ENCODE data around the gene PRXL2B.
A peak's percentile ranks its signal among the peaks of the same experiment; 100 is the strongest.
"Not testable (repeated sequence)": the region's sequence is repeated elsewhere in the genome, so short reads cannot be mapped to it uniquely, and the experiment has no call there.

The PRXL2B gene

DNA sequence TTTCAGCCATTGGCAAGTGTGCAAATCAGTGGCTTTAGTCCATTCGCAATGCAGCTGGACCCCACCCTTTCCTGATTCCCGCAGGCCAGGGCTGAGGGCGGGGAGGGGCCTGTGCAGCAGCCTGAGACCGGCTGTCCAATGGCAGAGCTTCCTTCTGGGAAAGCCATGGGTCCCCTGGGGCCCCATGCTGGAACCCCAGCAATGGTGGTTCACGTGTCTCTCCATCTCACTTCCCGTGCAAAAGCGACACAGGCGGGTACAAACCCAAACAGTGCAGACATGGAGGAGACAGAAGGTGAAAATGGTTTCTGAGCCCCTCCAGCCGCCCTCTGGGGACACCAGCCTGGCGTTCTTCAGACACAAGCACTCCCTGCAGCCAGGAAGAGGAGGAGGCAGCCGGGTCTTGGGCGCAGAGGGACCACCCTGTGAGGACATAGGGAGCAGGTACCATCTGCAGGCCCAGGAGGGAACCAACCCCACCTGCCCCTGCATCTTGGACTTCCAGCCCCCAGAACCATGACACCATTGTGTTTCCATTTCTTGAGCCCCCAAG, 36.2 kb upstream of the PRXL2B start:
- not testable (repeated sequence) for DNase-seq (ENCODE audit: low read depth)

DNA sequence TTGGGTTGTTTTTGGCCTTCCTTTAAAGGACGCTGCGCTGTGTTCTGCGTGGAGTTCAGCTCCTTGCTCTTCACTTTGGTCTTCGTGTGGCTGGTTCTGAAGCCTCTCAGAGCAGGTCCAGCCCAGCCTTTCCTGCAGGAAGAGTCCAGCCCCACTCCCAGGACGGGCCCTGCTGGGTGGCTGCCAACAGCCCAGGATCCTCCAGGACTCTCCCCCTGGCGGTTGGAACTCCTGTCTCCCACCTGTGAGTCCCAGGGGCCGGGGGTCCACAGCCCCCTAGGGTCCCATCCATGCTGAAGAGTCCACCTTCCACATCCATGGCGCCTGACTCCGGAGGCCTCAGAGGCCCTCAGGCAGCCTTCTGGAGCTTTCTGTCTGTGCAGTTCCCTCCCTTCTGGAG, 35.0 kb upstream of the PRXL2B start:
- not testable (repeated sequence) for DNase-seq (ENCODE audit: low read depth)

DNA sequence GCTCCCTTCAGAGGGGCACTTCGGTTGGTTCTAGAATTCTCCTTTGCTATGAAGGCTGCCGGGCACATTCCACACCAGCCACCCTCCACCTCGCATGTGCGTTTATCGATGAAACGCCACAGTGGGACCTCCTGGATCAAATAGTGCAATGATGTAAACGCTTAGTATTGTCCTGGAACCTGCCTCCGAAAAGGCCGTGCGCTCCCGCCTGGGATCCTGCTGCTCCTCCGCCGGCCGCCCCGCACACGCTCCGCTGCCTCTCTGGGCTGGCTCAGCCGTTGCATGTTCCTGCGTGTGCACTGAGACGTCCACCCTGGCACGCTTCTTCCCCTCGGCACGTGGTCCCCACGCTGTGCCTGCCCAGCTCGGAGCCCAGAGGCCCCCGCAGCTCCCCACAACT, 34.4 kb upstream of the PRXL2B start:
- no peak for DNase-seq (ENCODE audit: low read depth)

DNA sequence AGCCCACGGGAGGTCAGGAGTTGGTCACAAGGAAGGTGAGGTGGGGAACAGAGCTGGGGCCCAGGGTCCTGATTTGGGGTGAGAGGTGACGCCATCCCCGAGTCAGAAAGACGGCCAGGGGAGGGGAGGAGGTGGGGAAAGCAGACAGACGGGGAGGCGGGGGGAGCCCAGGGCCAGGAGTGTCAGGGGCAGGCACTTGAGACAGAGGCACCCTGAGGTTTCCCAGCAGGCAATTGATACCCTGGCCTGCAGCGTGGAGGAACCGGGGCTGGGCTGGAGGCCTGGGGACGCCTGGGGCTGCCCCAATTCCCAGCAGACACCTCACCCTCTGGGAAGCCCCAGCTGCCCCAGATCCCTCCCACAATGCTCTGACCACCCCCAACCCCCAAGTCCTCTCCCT, 33.5 kb upstream of the PRXL2B start:
- not testable (repeated sequence) for DNase-seq (ENCODE audit: low read depth)

DNA sequence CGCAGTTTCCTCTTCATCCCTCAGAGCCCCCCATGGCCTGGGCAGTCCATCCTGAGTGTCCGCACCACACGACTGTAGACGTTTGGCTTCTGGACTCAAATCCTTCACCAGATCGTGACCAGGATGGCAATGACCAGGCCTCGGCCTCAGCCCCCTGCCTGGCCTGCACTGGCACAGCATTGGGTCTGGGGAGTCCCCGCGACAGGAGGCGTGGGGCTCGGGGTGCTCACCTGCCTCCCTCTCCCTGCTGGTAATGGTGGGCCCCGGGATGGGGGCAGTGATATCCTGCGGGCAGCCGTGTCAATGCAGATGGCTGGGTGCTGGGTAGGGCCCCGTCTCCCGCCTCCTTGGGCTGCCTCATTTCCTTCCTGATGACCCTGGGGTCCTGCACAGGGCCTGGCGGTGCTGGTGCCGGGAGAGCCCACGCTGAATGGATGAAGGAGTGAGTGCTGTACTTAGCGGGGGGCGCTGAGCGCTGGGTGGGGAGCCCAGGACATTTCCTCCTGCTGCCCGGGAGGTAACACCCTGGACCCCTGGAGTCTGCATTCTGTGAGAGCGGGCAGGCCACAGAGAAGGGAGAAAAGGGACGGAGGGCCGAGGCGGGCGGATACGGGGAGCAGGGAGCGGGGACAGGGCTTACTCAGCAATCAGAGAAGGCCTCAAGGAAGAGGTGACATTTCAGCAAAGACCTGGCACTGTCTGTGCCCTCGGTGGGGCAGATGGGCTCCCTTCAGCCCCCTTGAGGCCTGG, 32.5 kb upstream of the PRXL2B start:
- no peak for DNase-seq (ENCODE audit: low read depth)

DNA sequence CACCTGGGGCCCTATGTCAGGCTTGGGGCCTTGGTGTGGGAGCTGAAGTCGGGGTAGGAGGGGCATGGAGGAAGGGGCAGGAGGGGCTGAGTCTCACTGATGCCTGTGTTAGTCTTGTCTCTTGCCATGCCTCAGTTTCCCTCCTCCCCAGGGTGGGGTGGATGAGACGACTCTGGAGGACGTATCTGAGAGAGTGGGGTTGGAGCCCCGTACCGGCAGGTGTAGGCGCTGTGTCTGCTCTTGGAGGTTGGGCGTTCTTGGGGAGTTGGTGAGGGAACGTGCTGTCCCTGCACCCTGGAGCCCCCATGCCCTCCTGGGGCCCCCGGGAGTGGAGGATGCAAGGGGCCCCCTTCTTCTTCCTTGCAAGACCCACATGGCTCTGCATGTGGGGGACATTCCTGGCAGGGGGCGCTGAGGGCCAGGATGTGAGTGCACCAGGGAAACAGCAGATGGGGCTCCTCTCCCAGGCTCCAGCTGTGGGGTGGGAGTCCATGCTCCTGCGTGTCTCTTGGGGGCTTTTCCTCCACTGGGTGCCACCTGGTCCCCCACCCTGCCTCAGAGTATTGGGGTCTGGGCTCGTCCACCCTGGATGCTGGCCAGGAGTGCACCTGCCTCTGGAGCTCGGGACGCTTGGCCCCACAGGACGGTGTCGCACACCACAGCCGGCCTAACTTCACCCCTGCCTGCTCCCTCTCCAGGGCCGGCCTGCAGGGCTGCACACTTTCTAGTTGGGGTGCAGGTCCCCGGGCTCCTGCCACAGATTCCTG, 31.8 kb upstream of the PRXL2B start:
- DNase-seq (ENCODE audit: low read depth): peak; percentile 51

DNA sequence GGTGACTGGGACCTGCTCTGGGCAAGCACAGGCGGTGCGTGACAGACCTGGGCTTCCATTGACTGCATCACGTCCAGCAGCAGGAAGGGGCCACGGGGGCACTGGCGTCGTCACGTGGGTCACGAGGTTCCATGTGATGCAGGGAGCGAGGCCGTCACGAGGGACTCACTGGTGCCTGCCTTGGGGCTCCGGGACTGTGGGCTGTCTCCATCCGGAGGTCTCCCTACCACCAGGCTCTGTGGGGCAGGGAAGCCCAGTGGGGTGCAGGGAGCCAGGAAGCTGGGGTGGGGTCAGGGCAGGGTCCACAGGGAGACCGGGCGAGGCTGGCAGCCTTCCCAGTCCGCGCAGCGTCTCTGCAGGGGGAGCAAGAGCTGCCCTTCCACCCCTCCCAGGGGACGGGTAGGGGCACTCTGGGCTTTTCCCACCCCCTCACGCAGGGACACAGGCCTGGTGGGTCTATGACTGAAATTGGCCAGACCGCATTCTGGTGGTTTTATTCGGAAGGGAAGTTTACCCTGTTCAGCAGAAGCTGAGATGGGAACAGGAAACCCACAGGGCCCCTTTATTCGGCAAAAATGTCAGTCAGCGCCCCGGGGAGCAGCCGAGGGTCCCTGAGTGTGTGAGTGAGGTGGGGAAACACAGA, 30.8 kb upstream of the PRXL2B start:
- peak; percentile 55 for DNase-seq (ENCODE audit: low read depth)

DNA sequence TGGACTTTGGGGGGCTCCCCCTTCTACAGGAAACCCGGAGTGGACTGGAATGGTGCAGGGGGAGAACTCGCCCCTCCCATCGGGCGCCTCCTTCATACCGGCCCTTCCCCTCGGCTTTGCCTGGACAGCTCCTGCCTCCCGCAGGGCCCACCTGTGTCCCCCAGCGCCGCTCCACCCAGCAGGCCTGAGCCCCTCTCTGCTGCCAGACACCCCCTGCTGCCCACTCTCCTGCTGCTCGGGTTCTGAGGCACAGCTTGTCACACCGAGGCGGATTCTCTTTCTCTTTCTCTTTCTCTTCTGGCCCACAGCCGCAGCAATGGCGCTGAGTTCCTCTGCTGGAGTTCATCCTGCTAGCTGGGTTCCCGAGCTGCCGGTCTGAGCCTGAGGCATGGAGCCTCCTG, 30.3 kb upstream of the PRXL2B start, which contains the start of gene TNFRSF14:
TSS of gene TNFRSF14 (plus strand) at position 95 of the 401 bp plus-strand sequence. CDS start at position 389, 294 bp downstream.
- peak; percentile 54 for DNase-seq (ENCODE audit: low read depth)

DNA sequence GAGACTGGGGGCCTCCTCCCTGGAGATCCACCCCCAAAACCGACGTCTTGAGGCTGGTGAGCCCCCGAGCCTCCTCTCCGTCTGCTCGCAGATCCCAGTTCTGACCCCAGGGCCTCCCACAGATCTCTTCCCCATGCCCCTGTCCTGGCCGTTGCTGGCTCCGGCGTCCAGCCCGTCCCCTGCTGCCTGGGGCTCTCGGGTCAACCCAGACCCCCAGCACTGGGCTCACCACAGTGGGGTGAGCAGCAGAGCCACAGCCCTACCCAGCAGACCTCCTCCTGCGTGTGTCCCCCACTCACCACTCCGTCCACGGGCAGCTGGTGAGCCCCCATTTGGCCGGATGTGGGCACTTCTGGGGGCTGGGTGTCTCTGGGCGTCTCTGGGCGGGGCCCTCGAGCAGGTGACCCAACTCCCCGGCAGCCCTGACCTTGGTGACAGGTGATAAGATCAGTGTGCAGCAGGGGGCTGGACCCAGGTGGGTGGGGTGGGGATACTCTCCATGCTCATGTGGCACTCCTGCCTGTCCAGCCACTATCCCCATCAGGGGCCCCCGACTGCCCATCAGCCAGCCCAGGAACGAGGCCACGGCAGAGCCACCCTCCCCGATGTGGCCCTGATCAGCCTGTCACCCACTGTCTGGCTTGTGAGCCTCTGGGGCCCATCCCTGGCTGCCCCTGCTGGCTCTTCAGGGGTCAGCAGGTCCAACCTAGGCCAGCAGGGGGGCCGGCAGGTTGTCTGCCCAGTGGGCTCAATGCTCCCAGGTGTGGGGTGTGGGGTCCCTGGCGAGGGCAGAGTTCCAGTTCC, 29.7 kb upstream of the PRXL2B start:
- DNase-seq (ENCODE audit: low read depth): no peak

DNA sequence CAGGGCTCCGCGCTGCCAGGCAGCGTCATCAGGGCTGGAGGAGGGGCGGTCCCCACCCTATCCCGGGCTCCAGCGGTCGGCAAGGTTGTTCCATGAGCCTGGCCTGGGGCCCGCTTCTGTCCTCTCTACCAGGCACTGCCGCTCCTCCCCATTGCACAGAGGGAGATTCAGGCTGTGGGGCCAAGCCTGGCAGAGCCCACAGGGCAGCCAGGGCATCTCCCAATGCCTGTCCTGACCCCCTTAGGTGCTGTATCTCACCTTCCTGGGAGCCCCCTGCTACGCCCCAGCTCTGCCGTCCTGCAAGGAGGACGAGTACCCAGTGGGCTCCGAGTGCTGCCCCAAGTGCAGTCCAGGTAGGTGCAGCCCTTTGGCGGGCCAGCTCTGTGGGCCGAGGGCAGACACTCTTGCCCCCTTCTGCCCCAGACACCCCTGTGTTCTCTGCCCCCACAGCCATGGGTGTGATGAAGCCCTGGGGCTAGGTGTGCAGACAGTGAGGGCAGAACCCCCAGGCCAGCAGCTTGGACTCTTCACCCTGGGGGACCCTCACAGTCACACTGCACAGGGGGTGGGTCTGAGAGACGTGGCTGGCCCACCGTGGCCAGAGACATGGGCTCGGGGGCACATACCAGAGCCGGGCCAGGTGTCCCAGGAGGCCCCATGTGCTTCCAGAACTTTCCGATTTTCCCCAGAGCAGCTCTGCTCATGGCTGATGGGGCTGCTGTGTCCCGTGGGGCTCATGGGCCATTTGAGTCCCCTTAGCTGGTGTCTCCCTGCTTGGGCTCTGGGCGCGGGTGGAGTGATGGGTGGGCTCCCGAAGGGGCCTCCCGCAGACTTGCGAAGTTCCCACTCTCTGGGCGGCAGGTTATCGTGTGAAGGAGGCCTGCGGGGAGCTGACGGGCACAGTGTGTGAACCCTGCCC, 28.8 kb upstream of the PRXL2B start:
- DNase-seq (ENCODE audit: low read depth): no peak

DNA sequence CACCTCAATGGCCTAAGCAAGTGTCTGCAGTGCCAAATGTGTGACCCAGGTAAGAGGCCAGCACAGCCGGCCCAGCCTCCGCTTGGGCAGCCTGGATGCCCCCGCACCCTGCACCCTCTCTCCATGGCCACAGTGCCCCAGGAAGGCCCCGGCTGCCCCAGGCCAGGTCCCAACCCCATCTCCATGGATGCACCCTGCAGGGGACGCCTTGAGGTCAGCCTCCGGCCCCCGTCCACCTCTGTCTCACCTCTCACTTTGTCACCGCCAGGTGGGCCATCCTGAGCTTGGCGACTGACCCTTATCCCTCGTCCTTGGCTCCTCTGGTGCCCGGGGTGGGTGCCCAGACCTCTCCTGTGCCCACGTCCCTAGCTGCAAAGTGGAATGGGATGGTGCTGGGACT, 28.2 kb upstream of the PRXL2B start:
- no peak for DNase-seq (ENCODE audit: low read depth)

DNA sequence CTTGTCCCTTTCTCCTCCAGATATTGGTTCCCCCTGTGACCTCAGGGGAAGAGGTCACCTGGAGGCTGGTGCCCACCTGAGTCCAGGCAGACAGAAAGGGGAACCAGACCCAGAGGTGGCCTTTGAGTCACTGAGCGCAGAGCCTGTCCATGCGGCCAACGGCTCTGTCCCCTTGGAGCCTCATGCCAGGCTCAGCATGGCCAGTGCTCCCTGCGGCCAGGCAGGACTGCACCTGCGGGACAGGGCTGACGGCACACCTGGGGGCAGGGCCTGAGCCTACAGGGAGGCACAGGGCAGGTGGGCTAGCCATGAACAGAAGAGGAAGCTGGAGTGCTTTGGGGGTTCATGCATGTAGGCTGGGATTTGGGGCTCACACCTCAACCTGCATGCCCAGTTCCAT, 27.7 kb upstream of the PRXL2B start:
- DNase-seq (ENCODE audit: low read depth): no peak

DNA sequence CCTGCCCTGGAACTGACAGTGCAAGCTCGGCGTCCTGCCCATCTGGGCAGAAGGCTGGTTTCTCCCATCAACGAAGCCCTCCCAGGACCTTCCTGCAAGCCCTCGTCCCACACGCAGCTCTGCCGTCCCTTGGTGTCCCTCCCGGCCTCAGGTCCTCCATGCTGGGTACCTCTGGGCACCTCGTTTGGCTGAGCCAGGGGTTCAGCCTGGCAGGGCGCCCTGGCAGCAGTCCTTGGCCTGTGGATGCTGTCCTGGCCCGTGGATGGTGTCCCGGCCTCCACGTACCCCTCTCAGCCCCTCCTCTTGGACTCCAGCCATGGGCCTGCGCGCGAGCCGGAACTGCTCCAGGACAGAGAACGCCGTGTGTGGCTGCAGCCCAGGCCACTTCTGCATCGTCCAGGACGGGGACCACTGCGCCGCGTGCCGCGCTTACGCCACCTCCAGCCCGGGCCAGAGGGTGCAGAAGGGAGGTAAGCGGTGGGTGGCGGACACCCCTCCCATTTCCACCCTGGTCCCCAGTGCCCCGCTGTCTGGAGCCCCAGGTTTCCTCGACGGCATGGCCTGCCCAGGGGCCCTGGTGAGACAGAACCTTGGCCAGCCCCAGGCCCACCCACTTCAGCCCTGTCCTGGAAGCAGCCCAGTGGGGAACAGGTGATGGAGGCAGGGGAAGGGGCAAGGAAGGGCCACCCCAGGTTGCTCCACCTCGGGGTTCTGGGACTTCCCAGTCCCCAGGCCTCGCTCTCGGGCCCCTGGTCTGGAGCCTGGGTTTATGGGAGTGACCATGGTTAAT, 26.9 kb upstream of the PRXL2B start:
- DNase-seq (ENCODE audit: low read depth): no peak

DNA sequence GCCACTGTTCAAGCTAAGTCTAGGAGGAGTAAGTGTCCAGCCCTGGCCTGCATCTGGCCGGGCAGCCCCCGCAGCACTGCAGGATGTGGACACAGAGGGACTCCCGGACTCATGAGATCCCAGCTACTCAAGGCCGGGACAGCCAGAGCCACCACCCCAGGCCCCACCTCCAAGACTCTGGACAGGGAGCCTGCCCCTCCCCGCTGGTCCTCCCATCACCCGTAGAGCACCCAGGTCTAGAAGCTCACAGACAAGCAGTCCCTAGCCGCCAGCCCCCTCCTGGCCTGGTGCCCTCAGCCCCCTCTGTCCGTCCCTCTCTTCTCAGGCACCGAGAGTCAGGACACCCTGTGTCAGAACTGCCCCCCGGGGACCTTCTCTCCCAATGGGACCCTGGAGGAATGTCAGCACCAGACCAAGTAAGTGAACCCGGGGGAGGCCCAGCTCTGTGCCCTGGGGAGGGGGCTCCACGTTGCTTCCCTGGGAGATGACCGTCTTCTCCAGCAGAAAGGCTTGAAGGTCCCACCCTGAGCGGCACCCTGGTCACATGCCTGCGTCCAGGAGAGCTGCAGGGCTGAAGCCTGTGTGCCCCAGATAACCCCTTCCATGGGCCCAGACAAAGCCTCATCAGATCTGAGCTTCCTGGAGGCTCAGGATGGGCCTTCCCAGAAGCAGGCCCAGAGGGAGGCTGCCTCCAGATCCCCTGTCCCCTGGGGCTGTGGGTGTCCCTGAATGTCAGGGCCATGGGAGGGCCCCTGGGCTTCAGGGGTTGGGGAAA, 26.1 kb upstream of the PRXL2B start:
- DNase-seq (ENCODE audit: low read depth): no peak

DNA sequence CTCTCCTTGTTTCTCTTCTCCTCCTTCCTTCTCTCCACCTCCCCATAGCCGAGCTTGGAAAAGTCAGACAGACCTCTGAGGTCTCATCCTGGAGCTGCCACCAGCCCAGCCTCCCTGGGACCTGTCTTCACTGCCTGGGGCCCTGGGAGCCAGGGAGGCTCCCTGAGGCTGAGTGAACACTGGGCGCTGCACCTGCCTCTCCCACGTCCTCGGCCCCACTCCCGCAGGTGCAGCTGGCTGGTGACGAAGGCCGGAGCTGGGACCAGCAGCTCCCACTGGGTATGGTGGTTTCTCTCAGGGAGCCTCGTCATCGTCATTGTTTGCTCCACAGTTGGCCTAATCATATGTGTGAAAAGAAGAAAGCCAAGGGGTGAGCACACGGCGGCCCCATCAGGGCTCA, 25.1 kb upstream of the PRXL2B start:
- DNase-seq (ENCODE audit: low read depth): no peak

DNA sequence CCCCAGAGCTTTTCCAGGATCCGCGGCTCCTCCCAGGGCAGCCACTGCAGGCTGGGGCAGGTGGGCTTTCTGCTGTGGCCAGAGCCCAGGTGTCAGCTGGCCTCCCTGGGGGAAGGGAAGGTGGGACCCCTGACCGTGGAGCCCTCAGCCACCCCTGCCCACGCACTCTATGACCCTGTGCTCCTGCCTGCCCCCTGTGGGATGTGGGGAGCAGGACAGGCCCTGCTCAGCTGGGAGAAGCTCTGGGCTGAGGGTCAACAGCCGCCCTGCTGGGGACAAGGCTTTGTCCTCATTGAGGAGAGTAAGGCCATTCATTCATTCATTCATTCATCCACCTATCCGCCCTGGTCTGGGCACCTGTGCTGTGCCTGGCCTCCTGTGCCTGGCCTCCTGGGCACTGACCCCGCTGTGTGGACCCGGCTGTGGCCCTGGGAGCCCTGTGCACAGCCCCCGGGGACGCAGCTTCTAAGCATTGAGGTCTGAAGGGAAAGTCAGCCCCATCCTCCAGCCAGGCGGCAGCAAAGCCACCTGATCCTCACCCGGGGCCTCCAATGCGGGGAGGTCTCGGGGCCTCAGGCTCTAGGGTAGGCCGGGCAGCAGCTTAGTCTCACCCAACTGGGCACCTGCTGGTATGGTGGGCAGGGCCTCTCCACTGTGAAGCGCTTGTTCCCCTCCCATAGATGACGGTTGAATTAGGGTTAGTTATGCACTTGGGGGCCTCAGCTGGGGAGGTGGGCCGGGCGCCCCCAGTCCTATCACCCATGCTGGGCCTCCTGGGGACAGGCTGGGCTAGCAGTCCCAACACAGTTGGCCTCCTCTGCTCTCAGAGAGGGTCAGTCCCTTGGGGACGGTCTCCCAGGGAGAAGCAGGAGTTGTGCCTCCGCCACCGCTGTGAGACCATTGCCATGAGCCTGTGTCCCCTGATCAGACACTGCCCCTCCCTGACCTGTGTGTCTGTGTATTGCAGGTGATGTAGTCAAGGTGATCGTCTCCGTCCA, 24.4 kb upstream of the PRXL2B start:
- DNase-seq (ENCODE audit: low read depth): no peak

DNA sequence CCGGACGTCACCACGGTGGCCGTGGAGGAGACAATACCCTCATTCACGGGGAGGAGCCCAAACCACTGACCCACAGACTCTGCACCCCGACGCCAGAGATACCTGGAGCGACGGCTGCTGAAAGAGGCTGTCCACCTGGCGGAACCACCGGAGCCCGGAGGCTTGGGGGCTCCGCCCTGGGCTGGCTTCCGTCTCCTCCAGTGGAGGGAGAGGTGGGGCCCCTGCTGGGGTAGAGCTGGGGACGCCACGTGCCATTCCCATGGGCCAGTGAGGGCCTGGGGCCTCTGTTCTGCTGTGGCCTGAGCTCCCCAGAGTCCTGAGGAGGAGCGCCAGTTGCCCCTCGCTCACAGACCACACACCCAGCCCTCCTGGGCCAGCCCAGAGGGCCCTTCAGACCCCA, 23.4 kb upstream of the PRXL2B start:
- no peak for DNase-seq (ENCODE audit: low read depth)
